Trophoblast cell (in vitro differentiated cells and primary cell): ENCODE data around the gene ALS2.

Experiments used
- DNase-seq, 2 donors: peaks; one replicate each; pipeline ENCODE4 v3.0.0-alpha.2; 2016
- H2AFZ ChIP-seq: 2 replicates; pipeline ENCODE4 v1.6.1; 2013; ENCODE audit warnings: low read length, moderate library complexity, mild to moderate bottlenecking; ENCODE audit not compliant: insufficient read depth, poor library complexity
- H2AK5ac ChIP-seq: 2 replicates; pipeline ENCODE4 v1.6.1; 2013; ENCODE audit warnings: mild to moderate bottlenecking, low read length
- H2BK120ac ChIP-seq: 2 replicates; pipeline ENCODE4 v1.6.1; 2013; ENCODE audit warnings: low read length, mild to moderate bottlenecking, moderate library complexity; ENCODE audit not compliant: insufficient read depth, poor library complexity
- H2BK12ac ChIP-seq: 2 replicates; pipeline ENCODE4 v1.6.1; 2013; ENCODE audit warnings: mild to moderate bottlenecking, low read length, moderate library complexity
- H2BK5ac ChIP-seq: 2 replicates; pipeline ENCODE4 v1.6.1; 2013; ENCODE audit warnings: low read length, low read depth, moderate library complexity, mild to moderate bottlenecking; ENCODE audit not compliant: poor library complexity
- H3K14ac ChIP-seq: 2 replicates; pipeline ENCODE4 v1.6.1; 2013; ENCODE audit warnings: mild to moderate bottlenecking, low read length
- H3K18ac ChIP-seq: 2 replicates; pipeline ENCODE4 v1.6.1; 2013; ENCODE audit warnings: mild to moderate bottlenecking, low read length
- H3K23ac ChIP-seq: 2 replicates; pipeline ENCODE4 v1.6.1; 2013; ENCODE audit warnings: low read length
- H3K27ac ChIP-seq: 2 replicates; pipeline ENCODE4 v1.5.1; 2013; ENCODE audit warnings: low read depth, mild to moderate bottlenecking, inconsistent platforms, low read length, moderate library complexity
- H3K27me3 ChIP-seq: 2 replicates; pipeline ENCODE4 v1.6.1; 2013; ENCODE audit warnings: inconsistent platforms, mild to moderate bottlenecking, low read length, moderate library complexity; ENCODE audit not compliant: insufficient read depth
- H3K36me3 ChIP-seq, 2 experiments: 1 replicate in 1 of 2; 2 replicates in 1 of 2; pipeline ENCODE4 v1.6.1; 2013; ENCODE audit warnings: low read length in 2 of 2, mild to moderate bottlenecking in 2 of 2, moderate library complexity in 1 of 2; ENCODE audit not compliant: insufficient read depth in 2 of 2, control insufficient read depth in 1 of 2
- H3K4ac ChIP-seq: 2 replicates; pipeline ENCODE4 v1.6.1; 2013; ENCODE audit warnings: low read depth, mild to moderate bottlenecking, low read length, moderate library complexity
- H3K4me1 ChIP-seq, 2 experiments: 1 replicate in 1 of 2; 2 replicates in 1 of 2; pipeline ENCODE4 v1.6.1; 2013; ENCODE audit warnings: low read length in 2 of 2, mild to moderate bottlenecking in 2 of 2, moderate library complexity in 1 of 2; ENCODE audit not compliant: insufficient read depth in 2 of 2, control insufficient read depth in 1 of 2
- H3K4me2 ChIP-seq: 2 replicates; pipeline ENCODE4 v1.6.1; 2013; ENCODE audit warnings: inconsistent platforms, mild to moderate bottlenecking, low read length, moderate library complexity
- H3K4me3 ChIP-seq: 2 replicates; pipeline ENCODE4 v1.5.1; 2013; ENCODE audit warnings: mild to moderate bottlenecking, low read depth, low read length, inconsistent platforms
- H3K79me1 ChIP-seq: one replicate; pipeline ENCODE4 v1.6.1; 2013; ENCODE audit warnings: low read length
- H3K79me2 ChIP-seq: 2 replicates; pipeline ENCODE4 v1.6.1; 2013; ENCODE audit warnings: low read length, mild to moderate bottlenecking; ENCODE audit not compliant: control insufficient read depth, insufficient read depth, poor library complexity
- H3K9ac ChIP-seq: 2 replicates; pipeline ENCODE4 v1.6.1; 2013; ENCODE audit warnings: mild to moderate bottlenecking, low read length
- H3K9me3 ChIP-seq: 2 replicates; pipeline ENCODE4 v1.6.1; 2013; ENCODE audit warnings: low read depth, mild to moderate bottlenecking, control low read depth, inconsistent platforms, low read length; ENCODE audit not compliant: insufficient read depth
- H4K12ac ChIP-seq: 2 replicates; pipeline ENCODE4 v1.6.1; 2013; ENCODE audit warnings: low read depth, mild to moderate bottlenecking, low read length, moderate library complexity
- H4K8ac ChIP-seq: 2 replicates; pipeline ENCODE4 v1.6.1; 2013; ENCODE audit warnings: low read depth, mild to moderate bottlenecking, low read length, moderate library complexity
- H4K91ac ChIP-seq: one replicate; pipeline ENCODE4 v1.6.1; 2013; ENCODE audit warnings: low read depth, mild to moderate bottlenecking, low read length, moderate library complexity
- WGBS: extraction: QIAGEN DNeasy Blood & Tissue Kit; methylation state at CpG from one replicate; pipeline ENCODE4 v1.1.7; 2013; ENCODE audit warnings: missing lambda C conversion rate; ENCODE audit not compliant: insufficient read length, insufficient coverage; ENCODE audit errors: extremely low coverage; 5-methylcytosine and 5-hydroxymethylcytosine counted together

Gene ALS2

GRCh38 chr2:201774546-201774945 is 6.2 kb downstream of the ALS2 start:
- DNase-seq, result no peak
- Histone ChIP-seq H3K4me3 (no peak overlapping the region), H2BK5ac (no peak overlapping the region), H4K8ac (no peak overlapping the region), H3K9ac (no peak overlapping the region), H2AFZ (no peak overlapping the region), H3K27ac (no peak overlapping the region), H3K4me2 (no peak overlapping the region), H3K23ac (no peak overlapping the region), H4K91ac (no peak overlapping the region), H3K4ac (no peak overlapping the region), H3K14ac (no peak overlapping the region), H2BK120ac (no peak overlapping the region), H3K4me1 (no peaks in the 10 kb centered on the region), H3K36me3 (no peaks in the 10 kb centered on the region), H2AK5ac (no peak overlapping the region), H3K79me2 (peaks cover 2% of the 10 kb centered on the region), H2BK12ac (no peak overlapping the region), H4K12ac (no peak overlapping the region), H3K9me3 (no peaks in the 10 kb centered on the region), H3K18ac (no peak overlapping the region), H3K27me3 (no peaks in the 10 kb centered on the region), H3K79me1 (no peaks in the 10 kb centered on the region)
- no CpG with 5 or more reads among the region's 2 CpGs for WGBS

- WGBS, result no CpG with 5 or more reads among the region's 1 CpG
- no peak overlapping the region for H4K8ac ChIP-seq
- H3K27me3 ChIP-seq, result no peaks in the 10 kb centered on the region
- no peaks in the 10 kb centered on the region for H3K4me1 ChIP-seq
- H3K4me3 ChIP-seq, result no peak overlapping the region
- H3K79me2 ChIP-seq, result peaks cover 2% of the 10 kb centered on the region
- no peaks in the 10 kb centered on the region for H3K79me1 ChIP-seq
- H3K9ac ChIP-seq, result no peak overlapping the region
- H3K23ac ChIP-seq, result no peak overlapping the region
- no peaks in the 10 kb centered on the region for H3K36me3 ChIP-seq
- H2BK12ac ChIP-seq, result no peak overlapping the region
- H3K27ac ChIP-seq, result no peak overlapping the region
- no peak overlapping the region for H2AFZ ChIP-seq
- H2BK120ac ChIP-seq, result no peak overlapping the region
- H3K18ac ChIP-seq, result no peak overlapping the region
- no peak overlapping the region for H4K91ac ChIP-seq
- no peak overlapping the region for H4K12ac ChIP-seq
- no peak overlapping the region for H2AK5ac ChIP-seq
- H3K4me2 ChIP-seq, result no peak overlapping the region
- no peaks in the 10 kb centered on the region for H3K9me3 ChIP-seq
- no peak overlapping the region for H3K14ac ChIP-seq
- no peak overlapping the region for H2BK5ac ChIP-seq
- H3K4ac ChIP-seq, result peak overlapping the region; percentile 37
- DNase-seq, result no peak
These were observed 6.7 kb downstream of the ALS2 start for GRCh38 chr2:201773990-201774389.

- Histone ChIP-seq H2AFZ (no peak overlapping the region), H3K14ac (no peak overlapping the region), H3K27me3 (no peaks in the 10 kb centered on the region), H3K18ac (no peak overlapping the region), H3K4ac (no peak overlapping the region), H3K79me1 (no peaks in the 10 kb centered on the region), H3K4me1 (no peaks in the 10 kb centered on the region), H4K8ac (no peak overlapping the region), H3K79me2 (no peaks in the 10 kb centered on the region), H3K36me3 (peaks cover 3 to 7% of the 10 kb centered on the region in 2 experiments), H3K23ac (no peak overlapping the region), H3K4me2 (no peak overlapping the region), H2BK5ac (no peak overlapping the region), H3K9ac (no peak overlapping the region), H3K4me3 (no peak overlapping the region), H2AK5ac (no peak overlapping the region), H3K9me3 (no peaks in the 10 kb centered on the region), H4K12ac (no peak overlapping the region), H2BK120ac (no peak overlapping the region), H2BK12ac (no peak overlapping the region), H3K27ac (no peak overlapping the region), H4K91ac (no peak overlapping the region)
- WGBS, result no CpG with 5 or more reads among the region's 4 CpGs
- DNase-seq, result no peak
These were observed 10.9 kb downstream of the ALS2 start for GRCh38 chr2:201769666-201770373.

GRCh38 chr2:201768918-201769317 is 11.8 kb downstream of the ALS2 start:
- no peaks in the 10 kb centered on the region for H3K4me1 ChIP-seq
- no peaks in the 10 kb centered on the region for H3K9me3 ChIP-seq
- DNase-seq, result no peak
- H4K91ac ChIP-seq, result no peak overlapping the region
- no peak overlapping the region for H3K18ac ChIP-seq
- no CpG with 5 or more reads among the region's 1 CpG for WGBS
- no peaks in the 10 kb centered on the region for H3K27me3 ChIP-seq
- H3K23ac ChIP-seq, result no peak overlapping the region
- no peak overlapping the region for H2AFZ ChIP-seq
- H3K4me3 ChIP-seq, result no peak overlapping the region
- peaks cover 3 to 7% of the 10 kb centered on the region in 2 experiments for H3K36me3 ChIP-seq
- no peak overlapping the region for H3K27ac ChIP-seq
- no peak overlapping the region for H2BK12ac ChIP-seq
- H2BK5ac ChIP-seq, result no peak overlapping the region
- no peak overlapping the region for H3K9ac ChIP-seq
- H2AK5ac ChIP-seq, result no peak overlapping the region
- H3K14ac ChIP-seq, result no peak overlapping the region
- no peak overlapping the region for H4K8ac ChIP-seq
- no peak overlapping the region for H2BK120ac ChIP-seq
- H3K79me2 ChIP-seq, result no peaks in the 10 kb centered on the region
- H3K4ac ChIP-seq, result no peak overlapping the region
- H3K79me1 ChIP-seq, result no peaks in the 10 kb centered on the region
- H4K12ac ChIP-seq, result no peak overlapping the region
- no peak overlapping the region for H3K4me2 ChIP-seq
